Karpas-422 (cell line): ENCODE measurements around the gene CNTNAP2. TPM values are rescaled to one million over a fixed set of nuclear protein-coding genes. Genes with fewer than 3 reads are reported as not detected.

ENCODE experiments used
- DNase-seq: peaks from one replicate; pipeline ENCODE4 v3.0.0-alpha.2; 2015
- H2AFZ ChIP-seq: fragments of 200-600 bp; sonication (generic); 2 replicates; pipeline ENCODE4 v1.6.1; 2014; ENCODE audit warnings: antibody characterized with exemption, low read length, mixed read lengths
- H3K27ac ChIP-seq: fragments of 200-600 bp; sonication (generic); 2 replicates; pipeline ENCODE4 v1.5.1; 2014; ENCODE audit warnings: mild to moderate bottlenecking, low read length, moderate library complexity
- H3K27me3 ChIP-seq: fragments of 200-600 bp; sonication (generic); 2 replicates; pipeline ENCODE4 v1.6.1; 2014; ENCODE audit warnings: low read length, mixed read lengths
- H3K36me3 ChIP-seq: fragments of 200-600 bp; sonication (generic); 2 replicates; pipeline ENCODE4 v1.6.1; 2014; ENCODE audit warnings: low read length, mixed read lengths; ENCODE audit not compliant: insufficient read depth
- H3K4me1 ChIP-seq: fragments of 200-600 bp; sonication (generic); 2 replicates; pipeline ENCODE4 v1.6.1; 2014; ENCODE audit warnings: mild to moderate bottlenecking, low read length, mixed read lengths
- H3K4me2 ChIP-seq: fragments of 200-600 bp; sonication (generic); 2 replicates; pipeline ENCODE4 v1.6.1; 2014; ENCODE audit warnings: low read length, low read depth, mild to moderate bottlenecking; ENCODE audit not compliant: poor library complexity, severe bottlenecking
- H3K4me3 ChIP-seq: fragments of 200-600 bp; sonication (generic); 2 replicates; pipeline ENCODE4 v1.5.1; 2014; ENCODE audit warnings: mild to moderate bottlenecking, antibody characterized with exemption, low read length, mixed read lengths
- H3K79me2 ChIP-seq: fragments of 200-600 bp; sonication (generic); 2 replicates; pipeline ENCODE4 v1.6.1; 2014; ENCODE audit warnings: mild to moderate bottlenecking, low read length, mixed read lengths
- H3K9ac ChIP-seq: fragments of 200-600 bp; sonication (generic); 2 replicates; pipeline ENCODE4 v1.6.0; 2014; ENCODE audit warnings: low read length
- H3K9me2 ChIP-seq: fragments of 200-600 bp; sonication (generic), shearing (Covaris generic); replicated peaks from 2 replicates; pipeline ENCODE4 v1.6.0; 2014; ENCODE audit warnings: mild to moderate bottlenecking, low read length, moderate library complexity; ENCODE audit not compliant: insufficient read depth
- H3K9me3 ChIP-seq: fragments of 300-700, 200-600 bp; sonication (generic); 2 replicates; pipeline ENCODE4 v1.6.1; 2014; ENCODE audit warnings: low read length, mixed read lengths
- H4K20me1 ChIP-seq: fragments of 200-600 bp; sonication (generic); 2 replicates; pipeline ENCODE4 v1.6.1; 2014; ENCODE audit warnings: mild to moderate bottlenecking, antibody characterized with exemption, low read length, low read depth; ENCODE audit not compliant: insufficient read depth
- total RNA-seq: library from RNA; depleted of rRNA; stranded (reverse); fragments of >200 nt; shearing (Covaris generic); gene quantifications from 2 replicates; pipeline ENCODE4 v1.2.3, GENCODE V29; 2014; ENCODE audit warnings: low replicate concordance

Gene CNTNAP2
- total RNA-seq, 1 experiment from 2014 or later: not detected

GRCh38 chr7:147818317-147818716 lies 1701.7 kb downstream of the CNTNAP2 start:
- no peaks in the 10 kb centered on the region for H3K27me3 ChIP-seq
- no peaks in the 10 kb centered on the region for H4K20me1 ChIP-seq
- H3K9me2 ChIP-seq: no peaks in the 10 kb centered on the region
- no peak overlapping the region for H3K9ac ChIP-seq
- H3K4me2 ChIP-seq: no peak overlapping the region
- H3K79me2 ChIP-seq: no peaks in the 10 kb centered on the region
- H3K4me1 ChIP-seq: no peaks in the 10 kb centered on the region
- no peak overlapping the region for H3K4me3 ChIP-seq
- H3K27ac ChIP-seq: no peak overlapping the region
- no peaks in the 10 kb centered on the region for H3K36me3 ChIP-seq
- no peaks in the 10 kb centered on the region for H3K9me3 ChIP-seq
- DNase-seq: no peak
- no peak overlapping the region for H2AFZ ChIP-seq

DNA sequence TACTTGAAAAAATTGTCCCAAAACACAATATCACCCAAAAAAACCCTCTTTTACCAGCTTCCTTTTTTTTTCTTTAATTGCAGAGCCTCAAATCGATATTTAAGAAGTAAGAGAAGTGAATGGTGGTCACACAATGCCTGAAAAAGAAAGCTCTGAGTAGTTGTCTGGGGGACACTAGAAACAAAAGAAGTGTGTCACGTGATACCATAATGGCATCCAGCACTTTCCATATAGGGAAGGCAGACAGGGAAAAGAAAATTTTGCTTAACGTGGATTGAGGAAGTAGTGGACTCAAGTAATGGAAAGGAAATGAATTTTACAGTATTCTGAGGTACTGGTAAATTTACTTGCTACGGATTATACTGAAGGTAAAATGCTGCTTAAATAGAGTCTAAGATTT lies 1708.1 kb downstream of the CNTNAP2 start:
- H3K9me2 ChIP-seq: no peaks in the 10 kb centered on the region
- H3K9ac ChIP-seq: no peak overlapping the region

GRCh38 chr7:147829016-147829415 lies 1712.4 kb downstream of the CNTNAP2 start:
- no peak overlapping the region for H3K27ac ChIP-seq

More for the DNA sequence above, 1708.1 kb downstream of the CNTNAP2 start:
- H3K4me3 ChIP-seq: no peak overlapping the region
- no peak for DNase-seq
- H3K9me3 ChIP-seq: no peaks in the 10 kb centered on the region
- no peak overlapping the region for H3K4me2 ChIP-seq
- H2AFZ ChIP-seq: no peak overlapping the region
- H3K36me3 ChIP-seq: no peaks in the 10 kb centered on the region
- no peaks in the 10 kb centered on the region for H4K20me1 ChIP-seq
- H3K4me1 ChIP-seq: no peaks in the 10 kb centered on the region
- H3K27me3 ChIP-seq: no peaks in the 10 kb centered on the region
- no peaks in the 10 kb centered on the region for H3K79me2 ChIP-seq
- no peak overlapping the region for H3K27ac ChIP-seq

DNA sequence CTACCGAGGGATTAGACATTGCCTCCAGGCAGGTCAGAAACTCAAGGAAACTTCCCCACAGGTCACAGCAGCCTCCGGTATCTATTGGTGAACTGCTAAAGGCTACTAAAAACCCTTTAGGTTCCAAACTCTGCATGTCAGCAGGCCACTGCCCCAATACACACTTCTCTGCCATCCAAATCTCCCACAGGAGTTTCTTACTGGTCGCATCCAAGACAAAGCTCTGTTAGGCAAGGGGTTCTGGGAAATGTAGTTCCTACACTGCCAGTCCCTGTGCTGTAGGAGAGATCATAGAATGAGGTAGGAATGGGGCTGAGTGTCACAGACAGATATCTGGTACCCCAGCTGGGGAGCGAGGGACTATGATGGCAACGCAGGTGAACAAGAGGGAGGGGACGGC lies 1717.0 kb downstream of the CNTNAP2 start:
- no peaks in the 10 kb centered on the region for H3K4me1 ChIP-seq
- H3K79me2 ChIP-seq: no peaks in the 10 kb centered on the region
- no peak overlapping the region for H3K27ac ChIP-seq
- H4K20me1 ChIP-seq: no peaks in the 10 kb centered on the region
- H3K4me2 ChIP-seq: no peak overlapping the region
- H2AFZ ChIP-seq: no peak overlapping the region
- no peak for DNase-seq
- H3K9ac ChIP-seq: no peak overlapping the region
- H3K27me3 ChIP-seq: no peaks in the 10 kb centered on the region
- no peaks in the 10 kb centered on the region for H3K9me2 ChIP-seq
- H3K4me3 ChIP-seq: no peak overlapping the region
- no peaks in the 10 kb centered on the region for H3K36me3 ChIP-seq
- H3K9me3 ChIP-seq: 0 out of 2 replicates have a peak, but pooled peaks cover 5% of the 10 kb centered on the region

More at GRCh38 chr7:147829016-147829415, 1712.4 kb downstream of the CNTNAP2 start:
- H3K36me3 ChIP-seq: no peaks in the 10 kb centered on the region
- no peaks in the 10 kb centered on the region for H3K9me2 ChIP-seq
- no peak overlapping the region for H3K4me3 ChIP-seq
- H3K9ac ChIP-seq: no peak overlapping the region
- H3K4me1 ChIP-seq: no peaks in the 10 kb centered on the region
- H3K9me3 ChIP-seq: no peaks in the 10 kb centered on the region
- H4K20me1 ChIP-seq: no peaks in the 10 kb centered on the region
- no peak overlapping the region for H2AFZ ChIP-seq
- no peaks in the 10 kb centered on the region for H3K79me2 ChIP-seq
- DNase-seq: no peak
- no peak overlapping the region for H3K4me2 ChIP-seq
- H3K27me3 ChIP-seq: no peaks in the 10 kb centered on the region

- Histone ChIP-seq H4K20me1 (no peaks in the 10 kb centered on the region), H3K4me3 (no peak overlapping the region), H3K27ac (no peak overlapping the region), H3K79me2 (no peaks in the 10 kb centered on the region), H3K4me2 (no peak overlapping the region), H3K27me3 (no peaks in the 10 kb centered on the region), H3K9ac (no peak overlapping the region), H3K9me3 (0 out of 2 replicates have a peak, but pooled peaks cover 5% of the 10 kb centered on the region), H3K9me2 (no peaks in the 10 kb centered on the region), H3K36me3 (no peaks in the 10 kb centered on the region), H3K4me1 (no peaks in the 10 kb centered on the region), H2AFZ (no peak overlapping the region)
- DNase-seq: no peak
These were observed 1717.4 kb downstream of the CNTNAP2 start for GRCh38 chr7:147833970-147834369.

- Histone ChIP-seq H3K4me1 (no peaks in the 10 kb centered on the region), H3K9ac (no peak overlapping the region), H2AFZ (no peak overlapping the region), H3K4me3 (no peak overlapping the region), H3K27me3 (0 out of 2 replicates have a peak, but pooled peaks cover 2% of the 10 kb centered on the region), H3K27ac (no peak overlapping the region), H3K9me3 (peaks cover 8% of the 10 kb centered on the region; the same call in 1 of the 2 replicates), H3K4me2 (no peak overlapping the region), H4K20me1 (no peaks in the 10 kb centered on the region), H3K9me2 (no peaks in the 10 kb centered on the region), H3K36me3 (no peaks in the 10 kb centered on the region), H3K79me2 (no peaks in the 10 kb centered on the region)
- no peak for DNase-seq
These were observed 1736.2 kb downstream of the CNTNAP2 start for GRCh38 chr7:147852833-147853232.

- Histone ChIP-seq H3K9me3 (no peaks in the 10 kb centered on the region), H3K4me3 (no peak overlapping the region), H3K4me1 (no peaks in the 10 kb centered on the region), H3K9me2 (no peaks in the 10 kb centered on the region; the same call in 1 of the 2 replicates), H3K9ac (no peak overlapping the region), H3K79me2 (no peaks in the 10 kb centered on the region), H3K36me3 (no peaks in the 10 kb centered on the region), H3K4me2 (no peak overlapping the region), H3K27me3 (no peaks in the 10 kb centered on the region), H4K20me1 (no peaks in the 10 kb centered on the region), H3K27ac (no peak overlapping the region), H2AFZ (no peak overlapping the region)
- no peak for DNase-seq
These were observed 1740.8 kb downstream of the CNTNAP2 start for GRCh38 chr7:147857152-147858140.

GRCh38 chr7:147858421-147858820 lies 1741.8 kb downstream of the CNTNAP2 start:
- Histone ChIP-seq H3K4me3 (no peak overlapping the region), H3K4me1 (no peaks in the 10 kb centered on the region), H3K9me3 (no peaks in the 10 kb centered on the region), H3K27me3 (no peaks in the 10 kb centered on the region), H4K20me1 (no peaks in the 10 kb centered on the region), H3K36me3 (no peaks in the 10 kb centered on the region), H3K27ac (no peak overlapping the region), H3K9ac (no peak overlapping the region), H3K79me2 (no peaks in the 10 kb centered on the region), H2AFZ (no peak overlapping the region), H3K9me2 (no peaks in the 10 kb centered on the region; the same call in 1 of the 2 replicates), H3K4me2 (no peak overlapping the region)
- no peak for DNase-seq
